IMR-90 (cell line): ENCODE measurements around the gene ASRGL1.
A peak's percentile ranks its signal among the peaks of the same experiment; 100 is the strongest.

Experiments used
- CEBPB ChIP-seq: IDR thresholded peaks from 2 replicates; pipeline ENCODE4 v1.6.1; 2012; ENCODE audit warnings: low read depth, low read length, improper control_type of control experiment
- CHD1 ChIP-seq: IDR thresholded peaks from 2 replicates; pipeline ENCODE4 v1.6.1; 2012; ENCODE audit warnings: low read depth, low read length, improper control_type of control experiment
- MXI1 ChIP-seq: IDR thresholded peaks from 2 replicates; pipeline ENCODE4 v1.6.1; 2012; ENCODE audit warnings: low read depth, mild to moderate bottlenecking, low read length, moderate library complexity, borderline replicate concordance
- POLR2A ChIP-seq: IDR thresholded peaks from 2 replicates; pipeline ENCODE4 v1.6.1; 2012; ENCODE audit warnings: mild to moderate bottlenecking, low read depth, low read length
- SMC3 ChIP-seq: fragments of 150-350 bp; IDR thresholded peaks from 2 replicates; pipeline ENCODE4 v1.6.1; 2016; ENCODE audit warnings: low read depth, mild to moderate bottlenecking, antibody characterized with exemption, low read length, moderate library complexity
- TF ChIP-seq, protein P1 (sequence below): fragments of 150-350 bp; IDR thresholded peaks from 2 replicates; pipeline ENCODE4 v1.6.1; 2017; ENCODE audit warnings: mild to moderate bottlenecking, antibody characterized with exemption, low read length, low read depth
- TF ChIP-seq, protein P2 (sequence below): conservative IDR thresholded peaks from 2 replicates; pipeline ENCODE4 v1.5.1; 2012; ENCODE audit warnings: mild to moderate bottlenecking, low read depth, low read length, improper control_type of control experiment

DNA sequence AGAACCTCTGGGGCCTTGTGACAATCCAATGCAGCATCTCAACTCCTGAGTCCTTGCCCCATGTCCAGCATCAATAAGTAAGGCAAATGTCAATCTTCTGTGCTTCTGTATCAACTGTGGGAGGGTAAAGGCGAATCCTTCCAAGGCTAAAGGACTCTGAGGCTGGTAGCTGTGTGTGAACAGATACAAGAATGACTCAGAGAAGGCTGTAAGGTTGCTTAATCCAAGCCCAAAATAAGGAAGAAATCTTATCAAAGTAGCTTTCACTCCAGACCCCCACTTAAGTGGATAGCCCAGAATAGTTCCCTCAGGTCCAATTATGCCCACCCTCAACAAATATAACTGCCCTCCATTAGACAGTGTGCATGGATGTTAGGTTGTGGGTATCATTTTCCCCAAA is 53.5 kb downstream of the ASRGL1 start:
- no peak for TF ChIP-seq SMC3
- TF ChIP-seq, protein P1, sequence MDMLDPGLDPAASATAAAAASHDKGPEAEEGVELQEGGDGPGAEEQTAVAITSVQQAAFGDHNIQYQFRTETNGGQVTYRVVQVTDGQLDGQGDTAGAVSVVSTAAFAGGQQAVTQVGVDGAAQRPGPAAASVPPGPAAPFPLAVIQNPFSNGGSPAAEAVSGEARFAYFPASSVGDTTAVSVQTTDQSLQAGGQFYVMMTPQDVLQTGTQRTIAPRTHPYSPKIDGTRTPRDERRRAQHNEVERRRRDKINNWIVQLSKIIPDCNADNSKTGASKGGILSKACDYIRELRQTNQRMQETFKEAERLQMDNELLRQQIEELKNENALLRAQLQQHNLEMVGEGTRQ = no peak
- TF ChIP-seq, protein P2, sequence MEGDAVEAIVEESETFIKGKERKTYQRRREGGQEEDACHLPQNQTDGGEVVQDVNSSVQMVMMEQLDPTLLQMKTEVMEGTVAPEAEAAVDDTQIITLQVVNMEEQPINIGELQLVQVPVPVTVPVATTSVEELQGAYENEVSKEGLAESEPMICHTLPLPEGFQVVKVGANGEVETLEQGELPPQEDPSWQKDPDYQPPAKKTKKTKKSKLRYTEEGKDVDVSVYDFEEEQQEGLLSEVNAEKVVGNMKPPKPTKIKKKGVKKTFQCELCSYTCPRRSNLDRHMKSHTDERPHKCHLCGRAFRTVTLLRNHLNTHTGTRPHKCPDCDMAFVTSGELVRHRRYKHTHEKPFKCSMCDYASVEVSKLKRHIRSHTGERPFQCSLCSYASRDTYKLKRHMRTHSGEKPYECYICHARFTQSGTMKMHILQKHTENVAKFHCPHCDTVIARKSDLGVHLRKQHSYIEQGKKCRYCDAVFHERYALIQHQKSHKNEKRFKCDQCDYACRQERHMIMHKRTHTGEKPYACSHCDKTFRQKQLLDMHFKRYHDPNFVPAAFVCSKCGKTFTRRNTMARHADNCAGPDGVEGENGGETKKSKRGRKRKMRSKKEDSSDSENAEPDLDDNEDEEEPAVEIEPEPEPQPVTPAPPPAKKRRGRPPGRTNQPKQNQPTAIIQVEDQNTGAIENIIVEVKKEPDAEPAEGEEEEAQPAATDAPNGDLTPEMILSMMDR = no peak
- TF ChIP-seq CEBPB = peak; percentile 76
- no peak for TF ChIP-seq MXI1
- no peak for TF ChIP-seq CHD1
- no peak for TF ChIP-seq POLR2A
